Measurements from ENCODE around the gene TRIM74. TPM values are rescaled to one million over a fixed set of nuclear protein-coding genes. Genes with fewer than 3 reads are reported as not detected.
"Not testable (repeated sequence)": the region's sequence is repeated elsewhere in the genome, so short reads cannot be mapped to it uniquely, and the experiment has no call there.

The TRIM74 gene
- total RNA-seq, 2 donors from 2014 or later: 3.3 TPM; not detected in 1

GRCh38 chr7:72954563-72955198 lies 14.6 kb downstream of the TRIM74 start:
- DNase-seq: peak in 1 of 4 donors; percentile 20
- intact Hi-C loops (cut with DNase I); H3K36me3 ChIP-seq (replicated peaks in 1 of 2; ENCODE audit: insufficient read depth in 1 of 2, low read depth in 2 of 2); H3K9me3 ChIP-seq; H3K27me3 ChIP-seq; H3K4me1 ChIP-seq; H3K4me3 ChIP-seq: not testable (repeated sequence)
- TF ChIP-seq POLR2A (IDR thresholded peaks at IDR 0.05): peak in 1 of 3 donors; percentile 35
- peak overlapping the region in 1 of 4 donors; percentile 52 for H3K27ac ChIP-seq
- WGBS, 2 donors: 25% methylated on average over 4 of the region's 45 CpGs; no CpG with 5 or more reads in 1 of the 2 donors
- peak; percentile 99 for ATAC-seq

- 17% methylated on average over 1 of the region's 43 CpGs; no CpG with 5 or more reads in 1 of the 2 donors for WGBS, 2 donors
- H3K36me3 ChIP-seq (replicated peaks in 1 of 2; ENCODE audit: insufficient read depth in 1 of 2, low read depth in 2 of 2); H3K4me1 ChIP-seq; H3K27me3 ChIP-seq; H3K9me3 ChIP-seq; H3K27ac ChIP-seq; H3K4me3 ChIP-seq; DNase-seq; intact Hi-C loops (cut with DNase I): not testable (repeated sequence)
- ATAC-seq: peak; percentile 56
Observed at GRCh38 chr7:72953901-72954562, 15.2 kb downstream of the TRIM74 start.

GRCh38 chr7:72950432-72950831 lies 18.8 kb downstream of the TRIM74 start:
- not testable (repeated sequence) for H3K36me3 ChIP-seq (replicated peaks in 1 of 2; ENCODE audit: insufficient read depth in 1 of 2, low read depth in 2 of 2); H3K4me1 ChIP-seq

GRCh38 chr7:72949686-72950085 lies 19.6 kb downstream of the TRIM74 start:
- H3K9me3 ChIP-seq; ATAC-seq; H3K36me3 ChIP-seq (replicated peaks in 1 of 2; ENCODE audit: insufficient read depth in 1 of 2, low read depth in 2 of 2); H3K27ac ChIP-seq; intact Hi-C loops (cut with DNase I); H3K27me3 ChIP-seq; H3K4me3 ChIP-seq; H3K4me1 ChIP-seq: not testable (repeated sequence)
- peak in 3 of 4 donors; percentile 32 to 44 (median 37) for DNase-seq
- WGBS, 2 donors: 76 to 100% methylated on average over 1 to 5 of the region's 6 CpGs

More at GRCh38 chr7:72950432-72950831, 18.8 kb downstream of the TRIM74 start:
- intact Hi-C loops (cut with DNase I); H3K4me3 ChIP-seq; ATAC-seq; DNase-seq; H3K27ac ChIP-seq; H3K9me3 ChIP-seq; H3K27me3 ChIP-seq: not testable (repeated sequence)
- WGBS, 2 donors: no CpG with 5 or more reads among the region's 6 CpGs

GRCh38 chr7:72949276-72949675 lies 20.0 kb downstream of the TRIM74 start:
- H3K4me1 ChIP-seq; H3K36me3 ChIP-seq (replicated peaks in 1 of 2; ENCODE audit: insufficient read depth in 1 of 2, low read depth in 2 of 2); ATAC-seq; H3K27me3 ChIP-seq; H3K27ac ChIP-seq; intact Hi-C loops (cut with DNase I); H3K9me3 ChIP-seq; H3K4me3 ChIP-seq; DNase-seq: not testable (repeated sequence)
- 83% methylated on average over 1 of the region's 9 CpGs; no CpG with 5 or more reads in 1 of the 2 donors for WGBS, 2 donors

- ATAC-seq; DNase-seq; H3K36me3 ChIP-seq (replicated peaks in 1 of 2; ENCODE audit: insufficient read depth in 1 of 2, low read depth in 2 of 2); H3K9me3 ChIP-seq; H3K27ac ChIP-seq; H3K27me3 ChIP-seq; intact Hi-C loops (cut with DNase I); H3K4me3 ChIP-seq; H3K4me1 ChIP-seq: not testable (repeated sequence)
- 75% methylated on average over 15 of the region's 23 CpGs; no CpG with 5 or more reads in 1 of the 2 donors for WGBS, 2 donors
Observed at GRCh38 chr7:72948714-72949113, 20.6 kb downstream of the TRIM74 start.

- H3K27me3 ChIP-seq; H3K4me1 ChIP-seq; H3K4me3 ChIP-seq; intact Hi-C loops (cut with DNase I); H3K36me3 ChIP-seq (replicated peaks in 1 of 2; ENCODE audit: insufficient read depth in 1 of 2, low read depth in 2 of 2); H3K27ac ChIP-seq; H3K9me3 ChIP-seq: not testable (repeated sequence)
- DNase-seq (peak in 1 of 4 donors; percentile 28), ATAC-seq (peak; percentile 54)
- peak; percentile 9 to 44 (median 34) for TF ChIP-seq CTCF (IDR thresholded peaks at IDR 0.05)
- 63 to 84% methylated on average over 8 to 11 of the region's 22 CpGs for WGBS, 2 donors
Observed at GRCh38 chr7:72946130-72946745, 23.0 kb downstream of the TRIM74 start.

GRCh38 chr7:72945597-72945996 lies 23.7 kb downstream of the TRIM74 start:
- intact Hi-C loops (cut with DNase I); DNase-seq; H3K4me3 ChIP-seq; H3K36me3 ChIP-seq (replicated peaks in 1 of 2; ENCODE audit: insufficient read depth in 1 of 2, low read depth in 2 of 2); H3K4me1 ChIP-seq; H3K9me3 ChIP-seq; H3K27ac ChIP-seq; ATAC-seq; H3K27me3 ChIP-seq: not testable (repeated sequence)
- WGBS, 2 donors: 90 to 94% methylated on average over 2 to 6 of the region's 9 CpGs

GRCh38 chr7:72944937-72945336 lies 24.3 kb downstream of the TRIM74 start:
- not testable (repeated sequence) for ATAC-seq, H3K27me3 ChIP-seq

GRCh38 chr7:72942956-72943355 lies 26.3 kb downstream of the TRIM74 start:
- H3K4me3 ChIP-seq; H3K27ac ChIP-seq; H3K4me1 ChIP-seq; intact Hi-C loops (cut with DNase I); ATAC-seq; H3K27me3 ChIP-seq; DNase-seq; H3K36me3 ChIP-seq (replicated peaks in 1 of 2; ENCODE audit: insufficient read depth in 1 of 2, low read depth in 2 of 2); H3K9me3 ChIP-seq: not testable (repeated sequence)
- WGBS, 2 donors: 91 to 95% methylated on average over 10 to 21 of the region's 25 CpGs

More at GRCh38 chr7:72944937-72945336, 24.3 kb downstream of the TRIM74 start:
- H3K4me3 ChIP-seq; DNase-seq; H3K27ac ChIP-seq; intact Hi-C loops (cut with DNase I); H3K9me3 ChIP-seq; H3K36me3 ChIP-seq (replicated peaks in 1 of 2; ENCODE audit: insufficient read depth in 1 of 2, low read depth in 2 of 2); H3K4me1 ChIP-seq: not testable (repeated sequence)
- 74 to 80% methylated on average over 2 to 10 of the region's 15 CpGs for WGBS, 2 donors
